Stimulated activated CD4-positive, alpha-beta T cell treated with anti-CD3 and anti-CD28 coated beads, Interleukin-2, amount 100 ng/mL, for 24 hours (primary cell): ENCODE measurements around the gene IGF1R.

Source experiments
- DNase-seq, 2 donors: peaks; one replicate each; pipeline ENCODE4 v3.0.0-alpha.2; 2020

IGF1R gene

DNA sequence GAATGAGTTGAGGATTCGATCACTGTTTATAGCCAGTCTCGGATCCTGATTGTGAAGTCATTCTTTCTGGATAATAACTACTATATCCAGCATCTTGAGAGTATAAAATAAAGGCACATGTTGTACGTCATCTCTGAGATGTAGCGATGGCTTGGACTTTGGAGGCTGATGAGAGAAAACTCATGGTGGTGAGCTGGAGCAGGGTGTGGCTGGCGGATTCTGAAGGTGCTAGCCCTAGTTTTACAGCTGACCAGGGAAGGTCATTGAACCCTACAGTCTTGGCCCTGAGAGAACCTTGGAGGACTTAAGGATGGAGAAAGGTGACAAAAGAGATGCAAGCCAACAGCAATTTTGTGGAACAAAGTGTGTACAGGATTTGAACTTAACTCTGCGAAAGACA is 153.8 kb downstream of the IGF1R start:
- DNase-seq, result no peak

DNA sequence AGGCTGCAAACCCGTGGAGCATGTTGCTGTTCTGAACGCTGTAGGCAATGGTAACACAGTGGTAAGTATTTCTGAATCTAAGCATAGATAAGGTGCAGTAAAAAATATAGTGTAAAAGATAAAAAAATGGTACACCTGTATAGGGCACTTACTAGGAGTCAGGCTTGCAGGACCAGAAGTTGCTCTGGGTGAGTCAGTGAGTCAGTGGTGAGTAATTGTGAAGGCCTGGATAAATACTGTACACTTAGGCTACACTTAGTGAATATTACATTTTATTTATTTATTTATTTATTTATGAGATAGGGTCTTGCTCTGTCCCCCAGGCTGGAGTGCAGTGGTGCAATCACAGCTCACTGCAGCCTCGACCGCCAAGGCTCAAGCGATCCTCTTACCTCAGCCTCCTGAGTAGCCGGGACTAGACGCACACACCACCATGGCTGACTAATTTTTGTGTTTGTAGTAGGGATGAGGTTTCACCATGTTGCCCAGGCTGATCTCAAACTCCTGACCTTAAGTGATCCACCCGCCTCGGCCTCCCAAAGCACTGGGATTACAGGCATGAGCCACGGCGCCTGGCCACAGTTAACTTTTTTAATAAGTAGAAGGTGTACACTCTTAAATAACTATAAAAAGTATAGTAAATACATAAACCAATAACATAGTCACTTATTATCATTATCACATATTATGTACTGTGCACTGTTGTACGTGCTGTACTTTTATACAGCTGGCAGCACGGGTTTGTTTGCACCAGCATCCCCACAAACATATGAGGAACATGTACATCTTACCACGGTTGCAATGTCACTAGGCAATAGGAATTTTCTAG is 155.1 kb downstream of the IGF1R start:
- no peak for DNase-seq

DNA sequence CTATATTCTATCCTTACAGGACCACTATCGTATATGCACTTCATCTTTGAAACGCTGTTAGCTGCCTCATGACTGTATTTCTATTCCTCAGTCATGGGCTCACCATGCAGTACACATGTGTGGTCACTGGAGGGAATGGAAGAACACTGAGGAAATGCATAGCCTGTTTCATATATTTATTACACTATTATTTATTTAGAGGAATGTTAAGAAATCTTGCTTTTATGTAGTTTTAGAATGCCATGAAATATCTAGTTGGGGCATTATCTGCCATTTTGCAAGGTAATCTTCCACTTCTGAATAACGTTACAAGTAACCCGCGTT is 155.7 kb downstream of the IGF1R start:
- DNase-seq, result no peak

DNA sequence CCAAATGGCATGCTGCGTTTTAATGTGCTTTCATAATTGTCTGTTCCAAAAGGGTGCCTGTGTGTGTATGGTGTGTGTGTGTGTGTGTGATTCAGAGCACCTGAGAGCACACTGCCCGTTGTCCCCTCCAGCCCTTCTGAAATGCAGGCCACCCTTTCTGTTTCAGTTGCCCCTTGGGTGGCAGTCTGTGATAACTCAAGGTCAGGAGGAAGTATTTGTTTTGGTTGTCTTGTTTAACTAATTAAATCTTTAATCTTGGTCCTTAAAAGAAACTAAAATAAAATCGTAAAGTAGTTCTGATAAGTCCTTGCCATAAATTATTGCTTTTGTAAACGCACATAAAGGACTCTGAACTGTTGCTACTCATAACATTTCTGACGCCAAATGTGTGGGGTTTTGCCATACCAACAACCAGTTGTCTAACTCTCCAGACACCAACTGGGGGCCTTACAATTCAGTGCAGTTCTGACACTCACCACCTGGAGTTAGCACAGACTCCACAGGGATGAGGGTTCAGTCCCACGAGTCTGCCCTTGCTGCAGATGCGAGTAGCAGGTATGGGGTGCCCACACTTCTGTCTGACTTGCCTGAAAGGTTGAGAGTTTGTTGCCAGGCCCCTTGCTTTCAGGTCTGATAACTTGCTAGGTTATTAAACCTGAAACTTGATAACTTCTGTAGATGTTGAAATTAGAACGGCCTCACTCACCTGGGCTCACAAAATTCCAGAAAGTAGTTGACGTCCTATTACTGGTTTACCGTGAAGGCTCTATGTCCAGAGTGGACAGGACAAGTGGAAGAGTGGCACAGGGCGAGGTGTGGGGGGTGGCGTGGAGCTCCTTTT is 157.3 kb downstream of the IGF1R start:
- DNase-seq, result no peak

DNA sequence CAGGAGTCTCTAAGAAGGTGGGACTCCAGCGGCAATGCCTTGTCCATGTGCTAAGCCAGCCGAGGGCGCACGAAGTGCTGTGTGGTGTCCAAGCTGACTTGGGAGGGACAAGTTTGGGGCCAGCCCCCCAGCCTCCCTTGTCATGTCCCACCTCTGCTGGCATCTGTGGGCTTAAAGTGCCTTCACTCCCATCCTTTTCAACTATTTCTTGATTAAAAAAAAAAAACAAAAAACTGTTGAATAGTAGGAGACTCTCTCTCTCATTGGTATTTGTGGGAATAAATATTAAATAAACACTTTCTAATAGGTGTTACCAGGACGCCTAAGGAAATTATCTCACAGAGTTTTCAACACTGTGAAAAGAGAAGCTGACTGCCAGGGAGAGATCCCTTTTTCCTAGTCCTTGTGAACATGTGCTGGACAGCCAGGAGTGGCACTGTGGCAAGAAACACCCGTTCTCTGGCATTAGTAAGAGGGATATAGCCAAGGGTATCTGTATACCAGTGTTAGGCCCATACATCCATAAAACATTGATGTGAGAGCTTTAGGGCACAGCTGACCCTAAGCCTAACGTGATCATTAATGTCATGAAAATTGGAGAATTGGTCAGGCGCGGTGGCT is 158.0 kb downstream of the IGF1R start:
- DNase-seq, result no peak

DNA sequence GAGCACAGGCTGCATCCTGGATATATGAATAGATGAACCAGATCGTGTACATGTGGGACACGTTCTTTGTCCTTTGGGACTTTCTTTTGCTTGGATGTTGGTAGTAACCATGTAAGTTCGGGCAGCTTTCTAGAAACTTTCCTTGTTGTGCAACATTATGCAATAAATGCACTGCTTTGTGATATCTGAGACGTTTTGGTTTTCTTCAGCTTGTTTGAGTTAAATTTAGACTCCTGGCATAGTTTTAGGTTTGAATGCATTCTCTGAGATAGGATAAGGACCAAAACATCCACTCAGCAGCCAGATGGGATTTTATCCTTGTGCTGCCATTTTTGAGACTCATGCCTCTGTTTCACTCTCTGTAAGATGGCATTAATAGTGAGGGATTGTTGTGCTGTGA is 158.9 kb downstream of the IGF1R start:
- no peak for DNase-seq

DNA sequence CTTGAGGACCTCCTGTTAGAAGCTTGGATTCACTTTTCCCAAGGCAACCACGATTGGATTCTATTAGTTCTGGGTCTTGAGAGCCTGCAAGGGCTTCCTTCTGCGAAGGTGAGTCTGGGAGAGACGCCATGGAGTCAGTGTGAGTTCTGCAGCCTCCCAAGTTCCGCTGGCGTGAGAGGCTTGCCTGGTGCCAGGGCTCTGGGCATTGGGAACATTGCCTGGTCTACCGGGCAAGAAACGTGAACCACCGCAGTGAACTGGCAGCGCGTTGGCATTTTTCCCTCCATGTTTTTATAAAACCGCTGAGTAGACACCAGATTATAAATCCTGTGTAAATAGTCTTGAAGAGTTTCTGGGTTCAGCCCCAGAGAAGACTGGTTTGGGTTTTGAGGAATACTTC is 160.9 kb downstream of the IGF1R start:
- DNase-seq, result no peak

DNA sequence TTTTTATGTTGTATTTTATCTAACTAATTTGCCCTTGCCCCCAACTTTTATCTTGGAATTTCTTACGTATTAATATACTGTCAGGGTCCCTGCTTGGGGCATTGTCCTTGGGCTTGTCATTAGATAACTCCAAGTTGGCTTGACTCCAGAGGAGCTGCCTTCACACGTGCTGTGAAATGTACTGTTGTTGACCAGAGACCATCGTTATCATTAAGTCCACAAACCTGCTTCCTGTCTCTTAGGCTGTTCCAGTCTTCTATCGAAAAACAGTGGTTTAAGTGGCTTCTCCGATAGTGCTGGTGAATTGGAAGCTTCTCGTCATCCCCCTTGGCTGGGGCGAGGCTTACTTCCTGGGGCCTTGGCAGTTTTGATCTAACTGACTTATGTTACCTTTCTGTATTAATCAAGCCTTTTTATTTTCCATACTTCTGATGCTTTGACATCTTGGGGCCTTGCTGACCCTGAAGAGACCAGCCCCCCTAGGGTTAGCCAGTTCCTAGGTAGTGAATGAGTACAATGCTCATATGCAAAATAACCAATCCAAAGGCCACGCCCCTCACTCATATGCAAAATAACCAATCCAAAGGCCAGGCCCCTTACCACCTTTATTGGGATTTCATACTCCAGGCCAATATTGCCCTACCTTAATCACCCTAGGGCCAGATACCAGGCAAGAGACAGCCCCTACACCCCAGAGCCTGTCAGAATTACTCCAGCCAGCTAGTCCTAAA is 164.5 kb downstream of the IGF1R start:
- no peak for DNase-seq

DNA sequence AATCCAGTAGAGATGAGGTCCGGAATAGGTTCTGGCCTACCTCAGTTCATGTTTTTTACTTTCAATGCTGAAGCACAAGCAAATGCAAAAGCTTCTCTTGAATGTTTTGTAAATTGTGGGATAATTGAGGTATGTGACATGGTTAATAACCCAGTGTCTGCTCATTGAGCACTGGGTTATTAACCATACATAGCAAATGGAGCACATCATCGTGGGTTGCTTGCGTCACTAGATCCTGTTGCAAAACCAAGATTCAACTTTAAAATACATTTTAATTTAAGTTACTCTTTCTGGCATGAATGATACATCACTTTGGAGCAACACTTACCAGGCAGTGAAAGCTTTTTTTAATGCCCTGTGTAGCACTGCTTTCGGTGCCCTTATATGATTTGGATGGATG is 165.6 kb downstream of the IGF1R start:
- no peak for DNase-seq

DNA sequence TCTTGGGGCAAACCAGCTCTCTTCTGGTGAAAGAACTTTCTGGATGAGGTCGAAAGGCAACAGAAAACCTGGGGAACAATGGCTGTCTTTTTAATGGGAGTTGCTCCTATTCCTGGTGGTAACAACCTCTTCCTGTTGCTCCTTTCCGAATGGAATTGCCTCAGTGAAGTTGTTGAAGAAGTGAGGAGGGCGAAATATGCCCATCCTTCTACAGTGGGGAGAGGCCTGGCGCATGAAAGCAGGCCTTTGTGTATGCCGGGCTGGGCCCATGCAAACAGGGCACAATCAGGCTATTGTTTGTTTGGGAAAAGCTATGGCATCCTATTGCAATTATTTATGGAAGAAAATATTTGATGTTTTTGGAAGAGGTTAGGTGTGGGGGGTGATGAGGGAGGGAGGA is 166.9 kb downstream of the IGF1R start:
- no peak for DNase-seq

DNA sequence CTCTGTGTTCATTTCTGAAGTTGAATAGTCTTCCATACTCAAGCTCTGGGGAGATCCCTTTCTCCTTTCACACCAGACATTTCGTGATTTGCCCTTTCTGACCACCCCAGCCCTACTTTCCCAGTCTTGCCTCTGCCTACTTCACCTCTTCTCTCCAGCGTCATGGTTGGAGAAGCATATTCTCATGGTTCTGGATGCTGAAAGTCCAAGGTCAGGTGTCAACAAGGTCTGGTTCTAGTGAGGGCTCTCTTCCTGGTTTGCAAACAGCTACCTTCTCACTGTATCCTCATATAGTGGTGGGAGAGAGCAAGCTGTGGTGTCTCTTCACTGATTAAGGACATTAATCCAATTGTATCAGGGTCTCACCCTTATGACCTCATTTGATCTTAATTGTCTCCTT is 169.4 kb downstream of the IGF1R start:
- DNase-seq, result no peak

DNA sequence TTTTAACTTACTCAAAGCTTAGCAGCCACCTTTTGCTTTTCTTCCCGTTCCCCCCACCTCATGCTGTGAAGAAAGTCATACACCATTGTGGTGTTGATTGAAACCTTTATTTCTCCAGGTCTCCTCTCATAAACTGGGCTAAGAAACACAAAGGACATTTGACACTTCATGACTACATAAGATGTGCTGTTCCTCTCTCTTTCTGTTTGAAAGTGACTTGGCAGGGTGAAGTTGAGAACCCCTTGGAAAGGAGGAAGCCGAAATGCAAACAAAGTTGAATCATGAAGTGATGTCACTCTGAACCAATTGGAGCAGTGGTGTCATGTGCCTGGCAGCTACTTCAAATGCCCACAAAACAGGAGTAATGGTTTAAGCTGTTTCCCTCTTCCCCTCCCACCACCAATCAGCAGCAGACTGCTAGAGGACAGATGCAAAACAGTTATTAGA is 174.7 kb downstream of the IGF1R start:
- no peak for DNase-seq

DNA sequence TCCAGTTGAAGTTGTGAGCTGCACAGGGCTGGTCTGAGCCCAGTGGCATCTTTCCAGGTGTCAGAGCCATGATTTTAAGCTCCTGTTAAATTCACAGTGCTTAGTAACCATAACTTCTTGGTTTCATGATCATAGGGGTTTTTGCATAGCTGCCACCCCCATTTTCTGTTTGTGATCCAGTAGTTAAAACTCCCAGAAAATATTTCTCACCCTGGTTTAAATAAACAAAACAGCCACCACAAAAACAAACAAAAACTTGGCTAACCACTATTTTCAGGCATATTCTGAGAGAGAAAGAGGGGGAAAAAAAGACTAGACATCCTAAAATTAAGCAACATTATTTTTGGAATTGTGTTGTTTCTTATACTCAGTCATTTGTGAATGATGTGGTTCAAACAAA is 175.3 kb downstream of the IGF1R start:
- DNase-seq, result no peak

DNA sequence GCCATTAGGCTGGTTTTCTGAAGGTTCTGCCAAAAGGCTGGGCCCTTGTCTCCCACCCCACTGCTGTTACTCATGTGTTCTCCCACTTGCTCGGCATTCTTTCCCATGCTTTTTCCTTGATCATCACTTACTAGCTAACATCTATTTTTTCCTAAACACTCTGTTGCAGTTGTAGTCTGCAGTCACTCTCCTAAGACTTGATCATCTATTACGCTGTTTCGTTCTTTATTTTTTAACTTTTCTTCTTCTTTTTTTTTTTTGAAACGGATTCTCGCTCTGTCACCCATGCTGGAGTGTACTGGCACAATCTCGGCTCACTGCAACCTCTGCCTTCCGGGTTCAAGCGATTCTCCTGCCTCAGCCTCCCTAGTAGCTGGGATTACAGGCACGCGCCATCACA is 176.3 kb downstream of the IGF1R start:
- no peak for DNase-seq

DNA sequence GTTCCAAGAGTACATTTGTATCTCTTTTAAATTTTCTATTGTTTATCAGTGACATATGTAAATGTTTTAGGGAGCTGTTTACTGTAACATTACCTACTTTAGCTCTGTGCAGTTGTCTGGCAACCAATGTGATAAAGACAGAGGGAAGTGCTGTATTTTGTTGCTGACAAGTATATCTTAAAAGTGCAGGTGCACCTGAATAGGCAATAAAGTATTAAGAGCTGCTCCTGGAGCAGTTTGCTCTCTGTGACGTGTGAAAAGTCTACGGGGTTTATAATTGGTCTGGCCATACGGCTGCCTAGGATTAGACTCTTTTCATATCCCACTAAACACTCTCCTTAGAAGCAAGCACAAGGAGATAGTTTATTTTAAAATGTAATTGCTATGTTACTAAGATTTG is 178.3 kb downstream of the IGF1R start:
- no peak for DNase-seq

DNA sequence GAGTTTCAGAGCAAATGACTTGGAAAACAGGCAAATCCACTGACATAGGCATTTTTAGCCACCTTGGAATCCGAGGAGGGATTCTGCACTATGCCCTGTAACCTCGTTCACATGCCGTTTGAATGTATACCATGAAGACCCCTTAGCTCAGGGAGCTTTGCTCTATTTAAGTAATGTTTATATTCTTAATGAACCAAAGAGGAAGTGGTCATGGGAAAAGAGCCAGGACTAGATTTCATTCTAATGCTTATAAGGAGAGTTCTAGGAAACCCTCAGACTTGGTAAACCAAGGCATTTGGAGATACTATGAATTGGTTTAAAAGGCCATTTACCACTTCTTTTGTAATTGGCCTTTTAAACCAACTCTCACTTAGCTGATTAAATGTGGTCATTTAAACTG is 178.9 kb downstream of the IGF1R start:
- no peak for DNase-seq

DNA sequence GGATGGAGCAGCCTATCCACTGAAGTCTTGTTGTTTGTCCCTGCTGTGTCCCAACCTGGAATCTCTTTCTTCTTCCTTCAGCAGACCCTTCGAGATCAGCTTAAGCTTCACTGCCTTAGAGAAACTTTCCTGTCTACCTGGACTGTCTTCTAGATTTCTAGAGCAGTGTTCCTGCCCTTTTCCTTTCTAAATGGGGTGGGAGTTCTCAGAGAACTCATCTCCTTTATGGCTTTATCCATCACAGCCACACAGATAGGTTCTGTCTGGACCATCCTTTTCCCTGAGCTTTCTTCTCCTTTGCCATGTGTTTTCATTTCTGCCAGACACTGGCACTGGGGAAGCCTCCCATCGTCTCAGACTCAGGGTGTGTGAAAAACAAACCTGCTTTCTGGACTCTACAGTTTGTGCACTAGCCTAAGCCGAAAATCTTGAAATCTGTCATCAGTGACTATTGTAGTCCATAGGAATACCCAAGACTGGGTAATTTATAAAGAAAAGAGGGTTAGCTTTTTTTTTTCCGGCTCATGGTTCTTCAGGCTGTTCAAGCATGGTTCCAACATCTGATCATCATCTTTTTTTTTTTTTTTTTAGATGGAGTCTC is 181.8 kb downstream of the IGF1R start:
- DNase-seq, result no peak

DNA sequence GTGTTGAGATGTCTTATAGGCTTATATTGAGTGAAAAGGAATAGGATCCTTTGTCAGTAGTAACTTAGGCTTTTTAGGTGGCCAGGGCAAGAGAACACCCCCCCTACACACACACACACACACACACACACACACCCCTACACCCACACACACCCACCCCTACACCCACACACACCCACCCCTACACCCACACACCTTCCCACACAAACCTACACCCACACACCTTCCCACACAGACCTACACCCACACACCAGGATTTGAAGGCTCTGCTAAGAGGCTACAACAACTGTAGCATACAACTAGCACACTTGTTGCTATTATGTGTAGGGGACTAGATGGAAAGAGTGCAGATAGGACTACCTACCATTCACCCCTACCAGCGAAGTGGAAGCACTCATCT is 186.6 kb downstream of the IGF1R start:
- DNase-seq, result no peak

DNA sequence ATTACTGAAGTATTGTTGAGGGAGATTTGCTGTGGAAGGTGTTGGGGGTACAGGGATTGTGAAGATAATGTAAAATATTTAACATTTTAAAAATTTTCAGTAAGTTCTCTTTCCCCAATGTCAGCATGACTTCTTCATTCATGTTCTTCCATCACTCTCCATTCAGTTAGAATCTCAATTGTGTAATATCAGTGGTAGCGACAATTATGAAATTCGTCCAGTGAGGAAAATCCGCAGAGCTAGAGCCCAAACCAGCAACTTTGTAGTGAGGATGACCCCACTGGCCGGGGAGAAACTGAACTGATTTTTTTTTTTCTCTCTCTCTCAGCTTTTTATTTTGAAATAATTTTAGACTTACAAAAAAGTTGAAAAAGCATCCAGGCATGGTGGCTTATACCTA is 187.5 kb downstream of the IGF1R start:
- no peak for DNase-seq

DNA sequence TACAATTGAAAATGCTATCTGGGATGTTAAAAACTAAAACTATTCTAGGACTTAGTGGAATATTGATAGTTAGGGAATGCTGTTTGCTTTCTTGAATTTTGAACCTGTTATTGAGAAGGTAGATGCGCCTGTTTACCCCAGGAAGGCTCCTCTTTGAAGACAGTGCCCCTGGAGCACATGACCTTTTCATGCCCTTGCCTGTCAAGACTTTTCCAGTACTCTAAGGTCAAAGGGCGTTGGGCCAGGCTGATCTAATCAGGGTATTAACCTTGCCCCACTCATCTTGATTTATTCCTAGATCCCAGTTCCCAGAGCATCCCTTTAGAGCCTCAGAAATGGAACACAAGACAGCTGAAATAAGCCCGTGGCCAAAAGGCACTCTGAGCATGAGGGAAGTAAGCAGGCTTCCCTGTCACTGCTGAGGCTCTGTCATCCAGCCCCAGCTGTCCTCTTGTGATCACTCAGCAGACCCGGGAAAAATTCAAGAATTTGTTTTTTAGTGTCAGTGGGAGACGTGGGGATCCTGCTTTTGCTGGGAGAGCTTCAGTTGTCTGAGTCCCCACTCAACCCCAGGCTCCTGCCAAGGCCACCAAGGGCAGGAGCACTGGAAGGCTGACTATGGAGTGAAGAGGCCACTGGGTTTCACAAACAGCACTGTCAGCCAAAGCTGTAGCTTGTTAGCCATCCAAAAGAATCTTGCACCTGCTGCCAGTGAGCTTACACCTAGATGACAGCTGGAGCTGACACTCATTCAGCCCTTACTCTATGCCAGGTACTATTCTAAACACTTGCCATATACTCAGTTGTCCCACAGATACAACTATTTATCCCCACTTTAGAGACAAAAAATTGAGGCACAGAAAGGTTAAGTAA is 190.3 kb downstream of the IGF1R start:
- no peak for DNase-seq

DNA sequence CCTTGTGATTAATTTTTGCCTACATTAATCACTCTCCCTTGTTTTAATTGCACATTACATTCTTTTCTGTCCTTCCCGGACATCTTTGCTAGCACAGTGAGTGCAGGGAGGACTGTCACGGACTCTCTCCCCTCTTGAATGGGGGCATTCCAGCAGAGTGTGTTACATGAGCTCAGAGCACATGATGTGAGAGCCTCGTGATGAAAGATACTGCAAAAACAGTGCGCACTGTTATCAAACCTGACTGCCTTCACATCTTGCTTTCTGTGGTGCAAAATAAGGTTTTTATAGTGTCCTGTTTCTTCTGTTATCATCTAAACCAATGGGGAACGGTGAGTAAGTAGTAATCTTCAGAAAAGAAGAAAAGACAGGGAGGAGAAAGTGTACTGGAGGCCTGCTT is 191.7 kb downstream of the IGF1R start:
- DNase-seq, result no peak

DNA sequence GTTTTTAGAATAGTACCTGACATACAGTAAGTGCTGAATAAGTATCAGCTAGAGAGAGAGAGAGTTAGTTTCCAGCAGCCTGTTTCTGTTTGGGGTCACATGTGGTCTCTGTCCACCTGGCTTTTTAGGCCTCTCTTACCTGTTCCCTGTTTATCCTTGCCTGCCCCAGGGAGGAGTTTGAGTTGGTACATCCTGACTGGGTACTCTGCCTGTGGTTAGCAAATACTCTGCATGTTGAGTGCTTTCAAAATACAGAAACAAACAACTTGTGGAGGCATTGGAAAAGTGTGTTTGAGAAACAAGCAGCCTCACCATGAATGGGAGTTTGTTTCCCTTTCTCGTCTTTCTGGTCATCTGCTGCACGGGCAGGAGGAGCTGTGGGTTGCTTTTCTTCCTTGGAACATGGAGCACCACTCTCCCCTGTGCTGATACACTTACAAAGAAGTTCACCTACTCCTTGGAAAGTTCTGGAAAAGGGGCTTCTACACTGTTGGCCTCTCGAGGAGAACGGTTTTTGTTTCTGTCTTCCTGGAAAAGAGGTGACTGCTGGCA is 193.2 kb downstream of the IGF1R start:
- no peak for DNase-seq
